Tibial nerve (tissue), 4 donors: Measurements from ENCODE around the gene NUCKS1.

ENCODE experiments used
- EP300 ChIP-seq, 2 donors: sonication (generic); formaldehyde crosslinking; IDR thresholded peaks; one replicate each; pipeline ENCODE4 v1.6.1; 2017; ENCODE audit warnings: antibody characterized with exemption in 2 of 2, mild to moderate bottlenecking in 1 of 2
- POLR2A ChIP-seq, 2 donors: fragments of 450-650 bp; IDR thresholded peaks; one replicate each; pipeline ENCODE4 v1.6.1; 2017; ENCODE audit warnings: antibody characterized with exemption in 2 of 2, mild to moderate bottlenecking in 2 of 2, moderate library complexity in 2 of 2
- TF ChIP-seq, protein P1 (sequence below), 5 experiments: fragments of 200-600 bp in 3 of 5; fragments of 450-650 bp in 2 of 5; sonication (generic) in 3 of 5; IDR thresholded peaks; one replicate each; pipeline ENCODE4 v1.5.1; 2016 to 2019; ENCODE audit warnings: antibody characterized with exemption in 5 of 5, mild to moderate bottlenecking in 3 of 5, moderate library complexity in 2 of 5

DNA sequence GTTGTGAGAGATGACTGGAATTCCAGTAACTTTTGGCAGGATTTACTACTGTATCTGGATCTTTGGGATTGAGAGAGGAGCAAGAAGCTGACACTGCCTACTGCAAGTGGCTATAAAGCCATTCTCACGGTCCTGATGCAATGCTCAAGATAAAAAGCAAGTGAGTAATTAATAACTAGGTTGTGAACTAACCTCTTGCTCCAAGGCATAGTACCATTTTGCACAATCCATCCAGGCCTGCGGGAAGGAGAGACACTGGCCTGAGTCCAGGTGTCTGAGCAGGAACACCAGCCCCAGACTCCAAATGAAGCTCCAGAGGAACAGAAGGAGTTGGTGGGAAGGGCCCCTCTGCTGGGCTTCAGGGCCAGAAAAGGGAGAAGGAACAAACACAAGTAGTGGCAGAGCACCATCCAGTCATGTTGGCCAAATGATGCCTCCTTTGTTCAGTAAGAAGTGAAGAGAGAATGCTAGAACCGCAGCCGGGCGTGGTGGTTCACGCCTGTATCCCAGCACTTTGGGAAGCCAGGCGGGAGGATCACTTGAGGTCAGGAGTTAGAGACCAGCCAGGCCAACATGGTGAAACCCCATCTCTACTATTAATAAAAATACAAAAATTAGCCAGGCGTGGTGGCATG lies 59.7 kb downstream of the NUCKS1 start:
- TF ChIP-seq, protein P1, sequence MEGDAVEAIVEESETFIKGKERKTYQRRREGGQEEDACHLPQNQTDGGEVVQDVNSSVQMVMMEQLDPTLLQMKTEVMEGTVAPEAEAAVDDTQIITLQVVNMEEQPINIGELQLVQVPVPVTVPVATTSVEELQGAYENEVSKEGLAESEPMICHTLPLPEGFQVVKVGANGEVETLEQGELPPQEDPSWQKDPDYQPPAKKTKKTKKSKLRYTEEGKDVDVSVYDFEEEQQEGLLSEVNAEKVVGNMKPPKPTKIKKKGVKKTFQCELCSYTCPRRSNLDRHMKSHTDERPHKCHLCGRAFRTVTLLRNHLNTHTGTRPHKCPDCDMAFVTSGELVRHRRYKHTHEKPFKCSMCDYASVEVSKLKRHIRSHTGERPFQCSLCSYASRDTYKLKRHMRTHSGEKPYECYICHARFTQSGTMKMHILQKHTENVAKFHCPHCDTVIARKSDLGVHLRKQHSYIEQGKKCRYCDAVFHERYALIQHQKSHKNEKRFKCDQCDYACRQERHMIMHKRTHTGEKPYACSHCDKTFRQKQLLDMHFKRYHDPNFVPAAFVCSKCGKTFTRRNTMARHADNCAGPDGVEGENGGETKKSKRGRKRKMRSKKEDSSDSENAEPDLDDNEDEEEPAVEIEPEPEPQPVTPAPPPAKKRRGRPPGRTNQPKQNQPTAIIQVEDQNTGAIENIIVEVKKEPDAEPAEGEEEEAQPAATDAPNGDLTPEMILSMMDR (IDR thresholded peaks at IDR 0.05) = no peak
- TF ChIP-seq POLR2A (IDR thresholded peaks at IDR 0.05) (no peak), EP300 (IDR thresholded peaks at IDR 0.05) (no peak)
